Thymus (tissue), 11 donors: ENCODE measurements around the gene CSNK2A1. TPM values are rescaled to one million over a fixed set of nuclear protein-coding genes. Genes with fewer than 3 reads are reported as not detected.

Source experiments
- DNase-seq, 9 donors: peaks; one replicate each; pipeline ENCODE4 v3.0.0-alpha.2; 2013; ENCODE audit warnings: low spot score in 9 of 9, low read depth in 6 of 9, missing footprints in 1 of 9
- H3K27ac ChIP-seq, 2 donors: one replicate each; pipeline ENCODE4 v1.5.1; 2013; ENCODE audit warnings: control low read depth in 1 of 2, low read depth in 1 of 2, low read length in 1 of 2, mild to moderate bottlenecking in 1 of 2, moderate library complexity in 1 of 2
- H3K27me3 ChIP-seq, 2 donors: one replicate each; pipeline ENCODE4 v1.5.1; 2013; ENCODE audit warnings: low read length in 1 of 2; ENCODE audit not compliant: control insufficient read depth in 2 of 2, insufficient read depth in 1 of 2
- H3K36me3 ChIP-seq, 2 donors: one replicate each; pipeline ENCODE4 v1.5.1; 2013; ENCODE audit warnings: low read length in 1 of 2, mild to moderate bottlenecking in 1 of 2, moderate library complexity in 1 of 2; ENCODE audit not compliant: control insufficient read depth in 2 of 2, insufficient read depth in 2 of 2
- H3K4me1 ChIP-seq, 2 donors: one replicate each; pipeline ENCODE4 v1.5.1; 2013; ENCODE audit warnings: low read length in 2 of 2; ENCODE audit not compliant: control insufficient read depth in 2 of 2, insufficient read depth in 2 of 2
- H3K4me3 ChIP-seq, 2 donors: one replicate each; pipeline ENCODE4 v1.5.1; 2013; ENCODE audit warnings: low read length in 2 of 2, control low read depth in 1 of 2, mild to moderate bottlenecking in 1 of 2
- H3K9me3 ChIP-seq, 2 donors: one replicate each; pipeline ENCODE4 v1.5.1; 2013; ENCODE audit warnings: low read length in 1 of 2, mild to moderate bottlenecking in 1 of 2; ENCODE audit not compliant: control insufficient read depth in 2 of 2, insufficient read depth in 1 of 2
- WGBS: extraction: QIAGEN DNeasy Blood & Tissue Kit; methylation state at CpG from one replicate; pipeline ENCODE4 v1.1.7; 2013; 5-methylcytosine and 5-hydroxymethylcytosine counted together
- polyA plus RNA-seq: library from polyadenylated mRNA; stranded (reverse); fragments of 200-250 nt; gene quantifications from one replicate; pipeline ENCODE4 v1.2.3, GENCODE V29; 2013
- total RNA-seq: library from RNA; stranded (reverse); fragments of 120-200 nt; gene quantifications from one replicate; pipeline ENCODE4 v1.2.4, GENCODE V29; 2013
- donor health status: healthy.

The CSNK2A1 gene
- total and polyA plus RNA-seq, 2 donors: 34.9 to 79.1 TPM

GRCh38 chr20:571754-572441 is 28.3 kb upstream of the CSNK2A1 start:
- peaks cover 5 to 37% of the 10 kb centered on the region in 2 donors for H3K27me3 ChIP-seq
- no peak overlapping the region for H3K27ac ChIP-seq
- H3K4me3 ChIP-seq: no peak overlapping the region
- WGBS: 50% methylated on average over 24 of the region's 24 CpGs
- no peaks in the 10 kb centered on the region for H3K9me3 ChIP-seq
- no peak for DNase-seq
- H3K36me3 ChIP-seq: no peaks in the 10 kb centered on the region
- peaks cover 0 to 16% of the 10 kb centered on the region in 2 donors for H3K4me1 ChIP-seq

- H3K4me3 ChIP-seq: no peak overlapping the region
- H3K4me1 ChIP-seq: peaks cover 0 to 16% of the 10 kb centered on the region in 2 donors
- H3K27ac ChIP-seq: no peak overlapping the region
- DNase-seq: no peak
- 84% methylated on average over 14 of the region's 14 CpGs for WGBS
- no peaks in the 10 kb centered on the region for H3K9me3 ChIP-seq
- H3K36me3 ChIP-seq: no peaks in the 10 kb centered on the region
- peaks cover 5 to 32% of the 10 kb centered on the region in 2 donors for H3K27me3 ChIP-seq
Observed at GRCh38 chr20:568673-569415, 25.3 kb upstream of the CSNK2A1 start.

- Histone ChIP-seq H3K27me3 (peaks cover 5 to 29% of the 10 kb centered on the region in 2 donors), H3K9me3 (no peaks in the 10 kb centered on the region), H3K4me1 (peaks cover 0 to 16% of the 10 kb centered on the region in 2 donors), H3K4me3 (no peak overlapping the region), H3K36me3 (no peaks in the 10 kb centered on the region), H3K27ac (no peak overlapping the region)
- WGBS: 31% methylated on average over 20 of the region's 20 CpGs
- DNase-seq: peak in 1 of 9 donors; percentile 25
Observed at GRCh38 chr20:568097-568652, 24.6 kb upstream of the CSNK2A1 start.

GRCh38 chr20:564192-564591 is 20.6 kb upstream of the CSNK2A1 start:
- no peak for DNase-seq
- Histone ChIP-seq H3K27me3 (peaks cover 5 to 21% of the 10 kb centered on the region in 2 donors), H3K27ac (no peak overlapping the region), H3K36me3 (no peaks in the 10 kb centered on the region), H3K4me3 (no peak overlapping the region), H3K9me3 (no peaks in the 10 kb centered on the region), H3K4me1 (peaks cover 0 to 10% of the 10 kb centered on the region in 2 donors)
- WGBS: over 99% methylated on average over 3 of the region's 3 CpGs

GRCh38 chr20:563187-563586 is 19.6 kb upstream of the CSNK2A1 start:
- Histone ChIP-seq H3K4me1 (peaks cover 0 to under 1% of the 10 kb centered on the region in 2 donors), H3K9me3 (no peaks in the 10 kb centered on the region), H3K4me3 (no peak overlapping the region), H3K27me3 (peaks cover 0 to 14% of the 10 kb centered on the region in 2 donors), H3K36me3 (no peaks in the 10 kb centered on the region), H3K27ac (no peak overlapping the region)
- DNase-seq: no peak
- WGBS: 98% methylated on average over 5 of the region's 5 CpGs

GRCh38 chr20:562232-562897 is 18.8 kb upstream of the CSNK2A1 start:
- no peak overlapping the region for H3K4me3 ChIP-seq
- H3K4me1 ChIP-seq: no peaks in the 10 kb centered on the region
- no peaks in the 10 kb centered on the region for H3K9me3 ChIP-seq
- H3K27ac ChIP-seq: no peak overlapping the region
- no peak for DNase-seq
- WGBS: 84% methylated on average over 5 of the region's 5 CpGs
- no peaks in the 10 kb centered on the region for H3K36me3 ChIP-seq
- peaks cover 0 to 9% of the 10 kb centered on the region in 2 donors for H3K27me3 ChIP-seq

- H3K36me3 ChIP-seq: no peaks in the 10 kb centered on the region
- no peaks in the 10 kb centered on the region for H3K4me1 ChIP-seq
- DNase-seq: peak; percentile 9 to 65 (median 33)
- H3K27me3 ChIP-seq: peaks cover 0 to 9% of the 10 kb centered on the region in 2 donors
- H3K4me3 ChIP-seq: no peak overlapping the region
- H3K9me3 ChIP-seq: no peaks in the 10 kb centered on the region
- H3K27ac ChIP-seq: no peak overlapping the region
- 52% methylated on average over 12 of the region's 12 CpGs for WGBS
Observed at GRCh38 chr20:561437-562231, 18.0 kb upstream of the CSNK2A1 start.

- DNase-seq: no peak
- H3K4me1 ChIP-seq: no peaks in the 10 kb centered on the region
- no peak overlapping the region for H3K27ac ChIP-seq
- H3K4me3 ChIP-seq: no peak overlapping the region
- no peaks in the 10 kb centered on the region for H3K36me3 ChIP-seq
- H3K9me3 ChIP-seq: no peaks in the 10 kb centered on the region
- WGBS: 62% methylated on average over 2 of the region's 2 CpGs
- H3K27me3 ChIP-seq: peaks cover 0 to 11% of the 10 kb centered on the region in 2 donors
Observed at GRCh38 chr20:560680-561079, 17.1 kb upstream of the CSNK2A1 start.
